ENCODE measurements around the gene FOXJ3.

Gene FOXJ3

DNA sequence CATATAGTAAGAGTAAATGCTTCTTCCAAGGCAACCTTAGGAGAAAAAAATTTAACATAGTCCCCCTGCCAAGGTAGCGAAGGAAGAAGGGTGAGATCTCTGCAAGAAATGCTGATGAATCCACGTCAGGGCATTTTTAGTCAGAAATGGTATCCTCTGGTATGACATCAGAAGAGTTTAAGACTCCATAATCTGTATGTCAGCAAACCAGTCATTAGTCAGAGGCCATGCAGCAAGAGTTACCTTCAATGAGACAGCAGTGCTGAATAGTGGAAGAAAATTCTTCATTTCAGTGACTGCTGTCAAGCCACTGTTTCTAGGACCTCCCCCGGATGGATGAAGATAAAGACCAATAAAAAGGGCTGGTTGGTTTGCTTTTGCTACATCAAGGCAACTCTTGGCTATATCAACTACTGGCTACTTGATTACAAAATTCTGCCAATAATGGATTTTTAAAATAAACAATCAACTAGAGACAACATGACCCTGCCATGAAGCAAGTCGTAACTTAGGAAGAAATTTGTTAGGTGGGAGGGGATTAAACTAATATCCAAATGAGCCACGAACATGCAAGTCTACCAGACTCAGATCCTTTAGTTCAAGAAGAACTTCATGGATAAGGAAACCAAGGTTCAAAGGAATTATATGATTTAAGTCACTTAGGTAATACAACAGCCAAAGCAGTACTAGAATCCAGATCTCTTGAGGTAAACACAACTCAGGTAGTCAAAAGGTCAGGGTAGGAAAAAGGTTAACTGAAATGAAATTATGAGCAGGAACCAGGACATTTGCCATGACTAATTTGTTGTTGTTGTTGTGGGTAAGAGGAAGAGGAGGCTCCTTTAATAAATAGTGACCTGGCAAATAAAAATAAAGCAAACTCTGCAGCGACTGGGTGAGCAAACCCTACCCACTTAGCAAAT lies 144.8 kb downstream of the FOXJ3 start:
- no peak for DNase-seq (ENCODE audit: low read depth)

DNA sequence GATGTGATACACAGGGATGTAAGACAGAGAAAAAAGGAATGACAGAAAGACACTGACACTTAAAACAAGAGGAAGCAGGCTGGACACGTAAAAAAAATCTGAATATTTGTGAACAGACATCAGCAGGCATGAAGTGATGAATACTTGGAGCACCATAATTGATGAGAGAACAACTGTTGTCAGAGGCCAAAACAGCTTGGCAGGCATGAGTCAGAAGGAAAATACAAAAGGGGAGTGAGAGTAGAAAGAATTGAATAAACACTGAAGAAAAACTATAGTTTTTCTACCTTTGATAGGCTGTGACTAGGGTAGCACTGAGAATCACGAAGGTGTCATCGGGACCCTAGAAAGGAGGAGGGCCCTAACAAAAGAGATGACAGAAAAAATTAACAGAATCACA lies 148.9 kb downstream of the FOXJ3 start:
- DNase-seq (ENCODE audit: low read depth), result no peak

DNA sequence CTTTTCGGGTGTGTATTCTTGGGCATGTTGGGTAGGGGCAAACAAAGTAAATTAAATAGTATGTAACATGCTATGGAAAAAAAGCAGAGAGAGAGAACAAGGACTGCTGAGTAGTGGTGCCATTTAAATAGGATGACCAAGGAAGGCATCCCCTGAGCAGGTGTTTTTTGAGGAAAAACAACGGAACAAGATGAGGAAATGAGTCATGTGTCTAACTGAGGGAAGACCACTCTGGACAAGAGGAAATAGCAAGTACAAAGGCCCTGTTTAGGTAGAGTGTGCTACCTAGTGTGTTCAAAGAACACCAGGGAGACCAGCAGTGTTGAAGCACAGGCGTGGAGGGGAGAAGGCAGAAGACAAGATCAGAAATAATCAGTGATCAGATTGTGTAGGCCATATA lies 150.4 kb downstream of the FOXJ3 start:
- DNase-seq (ENCODE audit: low read depth), result no peak

DNA sequence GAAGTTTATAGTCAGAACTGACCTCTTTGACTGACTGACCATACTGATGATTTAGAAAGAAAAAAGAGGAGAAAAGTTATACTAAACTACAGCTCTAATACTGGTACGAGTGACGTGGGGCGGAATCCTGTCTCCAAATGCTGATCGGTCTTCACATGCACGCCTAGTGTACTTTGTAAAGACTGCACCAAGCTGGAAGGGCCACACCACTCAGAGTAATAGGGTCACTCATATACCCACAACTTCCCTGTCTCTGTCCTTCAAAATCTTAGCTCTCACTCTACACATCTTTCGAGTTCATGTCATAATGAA lies 151.1 kb downstream of the FOXJ3 start:
- no peak for DNase-seq (ENCODE audit: low read depth)

DNA sequence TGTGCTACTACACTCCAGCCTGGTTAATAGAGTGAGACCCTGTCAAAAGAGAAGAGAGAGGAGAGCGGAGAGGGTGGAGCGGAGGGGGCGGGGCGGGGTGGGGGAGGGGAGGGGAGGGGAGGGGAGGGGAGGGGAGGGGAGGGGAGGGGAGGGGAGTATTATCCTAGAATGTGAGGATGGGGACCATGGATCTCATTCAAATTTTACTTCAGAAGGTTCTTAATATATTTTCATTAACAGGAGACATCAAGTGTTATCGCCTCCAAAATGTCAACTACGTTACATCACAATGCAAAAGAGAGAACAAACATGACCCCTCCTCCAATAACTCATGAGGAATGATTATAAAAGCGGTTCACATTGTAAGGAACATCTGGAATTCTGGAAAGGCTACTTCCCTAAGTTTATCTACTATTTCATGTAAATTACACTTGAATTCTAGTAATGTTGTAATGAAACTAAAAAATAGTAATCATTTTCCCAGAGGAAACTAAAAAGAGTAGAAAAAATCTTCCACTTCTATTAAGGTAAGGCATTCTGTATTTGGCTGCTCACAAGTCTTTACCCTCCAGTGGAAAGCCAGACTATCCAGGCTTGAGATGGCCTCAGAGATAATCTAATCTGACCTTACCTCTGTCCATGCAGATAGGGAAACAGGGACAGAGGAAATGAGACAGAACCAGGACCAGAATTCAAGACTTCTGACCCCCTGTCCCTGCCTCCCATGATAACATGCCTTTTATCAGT lies 151.7 kb downstream of the FOXJ3 start:
- DNase-seq (ENCODE audit: low read depth), result no peak

DNA sequence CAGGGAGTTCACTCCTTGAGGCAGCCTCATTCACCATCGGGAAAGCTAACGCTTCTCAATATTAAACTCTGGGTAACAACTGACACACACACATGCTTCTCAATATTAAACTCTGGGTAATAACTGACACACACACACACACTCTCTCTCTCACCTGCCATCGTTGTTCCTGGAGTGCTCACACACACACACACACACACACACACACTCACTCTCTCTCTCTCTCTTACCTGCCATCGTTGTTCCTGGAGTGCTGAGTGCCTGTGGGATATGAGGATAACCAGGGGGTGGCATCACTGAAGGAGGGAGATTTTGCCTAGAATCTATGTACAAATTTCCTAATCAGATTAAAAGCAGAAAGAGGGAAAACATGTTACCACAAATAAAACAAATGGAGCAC lies 153.3 kb downstream of the FOXJ3 start:
- DNase-seq (ENCODE audit: low read depth), result no peak

DNA sequence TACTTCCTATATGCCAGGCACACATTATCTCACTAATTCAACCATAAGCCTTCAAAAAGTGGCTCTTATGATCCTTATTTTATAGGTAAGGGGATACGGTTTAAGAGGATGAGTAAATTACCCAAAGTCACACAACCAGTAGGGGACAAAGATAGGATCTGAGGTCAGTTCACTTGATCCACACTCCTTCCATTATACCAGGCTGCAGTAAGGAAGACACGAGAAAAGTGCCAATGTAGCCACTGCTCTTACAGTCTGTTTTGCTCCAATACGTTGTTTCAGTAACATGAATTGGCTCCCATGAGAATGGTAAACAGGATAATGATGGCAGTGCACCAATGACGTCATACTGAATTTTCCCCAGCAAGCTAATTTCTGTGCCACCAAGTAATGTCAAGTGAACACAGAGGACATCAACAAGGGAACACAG lies 155.1 kb downstream of the FOXJ3 start:
- no peak for DNase-seq (ENCODE audit: low read depth)

DNA sequence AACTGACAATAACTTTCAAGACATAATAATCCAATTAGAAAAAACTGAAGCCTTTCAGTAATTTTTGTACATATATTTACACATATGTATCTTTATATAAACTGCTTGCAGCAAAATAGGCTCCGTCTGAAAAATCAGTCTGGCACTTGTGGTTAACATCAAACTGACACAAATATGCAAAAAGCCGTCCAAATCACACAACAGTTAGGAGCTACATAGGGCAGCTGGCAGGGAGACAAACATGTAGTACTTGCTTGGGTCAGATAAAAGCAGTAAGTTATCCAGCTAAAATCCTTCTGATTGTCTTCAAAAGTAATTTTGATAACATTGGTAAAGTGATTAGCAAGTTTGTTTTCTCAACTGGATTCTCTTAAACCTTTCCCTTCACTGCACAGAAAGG lies 155.8 kb downstream of the FOXJ3 start:
- no peak for DNase-seq (ENCODE audit: low read depth)

DNA sequence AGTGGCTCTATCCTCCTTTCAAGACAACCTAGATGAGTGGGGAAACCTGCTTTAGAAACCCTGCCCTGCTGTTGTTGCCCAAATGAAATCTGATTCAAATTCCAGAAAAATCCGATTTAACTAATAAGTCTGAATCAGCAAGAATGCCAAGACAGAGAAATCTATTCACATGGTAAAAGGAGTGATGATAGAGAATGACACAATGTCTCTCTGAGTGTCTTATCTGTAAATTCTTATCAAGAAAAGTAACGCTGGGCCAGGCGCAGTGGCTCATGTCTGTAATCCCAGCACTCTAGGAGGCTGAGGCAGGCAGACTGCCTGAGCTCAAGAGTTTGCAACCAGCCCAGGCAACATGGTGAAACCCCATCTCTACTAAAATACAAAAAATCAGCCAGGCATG lies 156.8 kb downstream of the FOXJ3 start:
- DNase-seq (ENCODE audit: low read depth), result no peak

DNA sequence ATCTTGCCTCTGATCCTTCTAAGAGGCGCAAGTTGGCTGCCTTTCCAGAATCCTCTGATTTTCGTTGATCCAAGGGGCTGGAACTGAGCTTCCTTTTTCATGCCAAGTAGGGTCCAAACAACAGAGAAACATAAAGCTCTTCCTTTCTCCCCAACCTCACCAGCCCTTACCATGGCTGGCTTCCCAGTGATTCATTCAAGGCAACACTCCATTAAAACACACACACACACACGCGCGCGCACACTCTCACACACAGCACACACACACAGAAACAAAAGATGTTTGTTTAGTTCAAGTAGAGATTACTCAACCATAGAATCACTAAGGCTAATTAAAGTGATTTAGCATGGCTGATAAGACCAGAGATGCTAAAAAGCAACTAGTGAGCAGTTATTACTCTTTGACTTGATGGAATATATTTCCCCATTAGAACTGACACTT lies 157.5 kb downstream of the FOXJ3 start:
- DNase-seq (ENCODE audit: low read depth), result no peak

DNA sequence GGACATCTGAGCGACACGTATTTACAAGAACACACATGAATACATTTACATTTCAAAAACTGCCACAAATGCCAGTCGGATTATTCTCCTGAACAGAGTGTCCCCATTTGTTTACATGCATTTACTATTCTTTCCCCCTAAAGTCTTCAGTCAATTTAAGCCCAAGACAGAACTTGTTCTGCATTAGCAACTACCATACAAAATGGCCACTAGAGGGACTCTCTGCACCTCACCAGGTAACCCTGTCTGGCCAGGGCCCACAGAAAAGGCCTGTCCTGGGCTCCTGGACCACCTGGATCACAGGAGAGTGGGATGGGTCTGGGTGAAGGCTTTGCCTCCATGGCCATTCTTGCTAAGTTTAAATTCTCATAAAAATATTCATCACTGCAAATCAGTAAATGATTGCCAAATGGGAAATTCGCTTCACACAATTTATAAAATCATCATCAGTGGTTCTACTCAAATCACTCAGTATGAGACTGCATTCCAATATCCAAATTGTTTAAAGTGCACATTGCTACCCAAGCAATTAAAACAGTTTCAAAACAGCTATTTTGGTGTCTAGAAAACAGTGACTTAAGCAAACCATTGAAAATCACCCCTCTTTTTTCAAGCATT lies 158.0 kb downstream of the FOXJ3 start:
- no peak for DNase-seq (ENCODE audit: low read depth)

DNA sequence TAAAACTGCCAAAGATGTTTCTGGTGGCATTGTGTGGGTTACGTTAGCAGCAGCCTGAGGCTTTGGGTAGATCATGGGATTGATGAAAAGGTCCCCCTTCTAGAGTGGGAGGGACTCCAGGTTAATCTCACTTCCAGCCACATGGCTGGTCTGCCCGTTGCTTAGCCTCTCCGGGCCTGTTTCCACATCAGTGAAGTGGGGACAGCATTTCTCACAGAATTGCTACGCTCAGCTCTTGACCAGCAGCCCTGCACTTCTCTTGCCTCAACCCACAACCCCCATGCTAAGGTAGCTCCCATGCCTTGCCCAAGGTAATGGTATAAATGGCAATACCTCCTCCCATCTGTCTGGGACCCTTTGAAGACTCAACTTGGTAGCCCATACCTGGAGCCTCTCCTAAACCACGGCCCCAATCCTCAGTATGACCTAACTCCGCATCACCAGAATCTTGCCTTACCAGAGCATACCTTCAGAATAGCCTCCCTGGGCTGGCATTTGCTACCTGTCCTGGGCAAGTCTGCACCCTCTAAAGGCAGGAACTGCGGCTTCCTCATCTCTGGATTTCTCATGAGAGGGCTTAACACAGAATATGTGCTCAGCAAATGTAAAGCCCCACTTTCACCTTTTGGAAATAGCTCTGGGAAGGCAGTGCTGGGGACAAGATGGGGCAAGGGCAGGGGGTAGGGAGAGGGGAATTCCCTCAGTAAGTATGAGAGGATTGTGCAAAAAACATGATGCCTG lies 159.6 kb downstream of the FOXJ3 start:
- DNase-seq (ENCODE audit: low read depth), result no peak

DNA sequence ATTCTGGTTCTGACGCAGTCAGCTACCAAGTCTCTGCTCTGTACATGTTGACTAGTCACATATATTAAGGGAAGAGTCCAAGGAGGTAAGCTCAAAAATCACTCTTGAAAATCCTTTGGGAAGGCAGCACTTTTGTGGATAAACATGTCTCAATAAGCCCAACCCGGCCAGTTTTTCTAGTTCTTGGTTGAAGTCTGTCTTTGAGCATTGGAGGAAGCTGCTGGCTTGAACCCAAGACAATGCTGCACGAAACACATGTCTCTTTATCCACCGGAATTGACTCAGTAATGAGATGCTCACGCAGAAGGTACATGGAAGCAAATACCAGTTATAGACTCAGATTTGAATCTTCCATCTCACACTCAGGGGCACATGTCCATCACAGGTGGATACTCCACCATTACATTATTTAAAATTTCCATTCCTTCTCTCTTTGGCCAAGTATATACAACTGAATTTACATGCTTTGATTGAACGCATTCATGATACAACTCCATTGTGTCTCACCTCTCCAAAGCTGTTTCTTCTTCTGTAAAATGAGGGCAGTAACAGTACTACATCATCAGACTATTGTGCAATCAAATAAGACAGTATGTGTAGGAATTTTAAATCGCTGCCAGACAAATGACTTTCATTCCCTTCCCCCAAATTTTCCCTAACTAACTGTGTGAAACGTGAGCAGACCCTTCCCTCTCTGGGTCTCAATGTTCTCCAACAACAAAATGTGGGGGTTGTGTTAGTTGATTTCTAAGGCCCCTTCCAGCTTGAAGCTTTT lies 160.9 kb downstream of the FOXJ3 start:
- no peak for DNase-seq (ENCODE audit: low read depth)

DNA sequence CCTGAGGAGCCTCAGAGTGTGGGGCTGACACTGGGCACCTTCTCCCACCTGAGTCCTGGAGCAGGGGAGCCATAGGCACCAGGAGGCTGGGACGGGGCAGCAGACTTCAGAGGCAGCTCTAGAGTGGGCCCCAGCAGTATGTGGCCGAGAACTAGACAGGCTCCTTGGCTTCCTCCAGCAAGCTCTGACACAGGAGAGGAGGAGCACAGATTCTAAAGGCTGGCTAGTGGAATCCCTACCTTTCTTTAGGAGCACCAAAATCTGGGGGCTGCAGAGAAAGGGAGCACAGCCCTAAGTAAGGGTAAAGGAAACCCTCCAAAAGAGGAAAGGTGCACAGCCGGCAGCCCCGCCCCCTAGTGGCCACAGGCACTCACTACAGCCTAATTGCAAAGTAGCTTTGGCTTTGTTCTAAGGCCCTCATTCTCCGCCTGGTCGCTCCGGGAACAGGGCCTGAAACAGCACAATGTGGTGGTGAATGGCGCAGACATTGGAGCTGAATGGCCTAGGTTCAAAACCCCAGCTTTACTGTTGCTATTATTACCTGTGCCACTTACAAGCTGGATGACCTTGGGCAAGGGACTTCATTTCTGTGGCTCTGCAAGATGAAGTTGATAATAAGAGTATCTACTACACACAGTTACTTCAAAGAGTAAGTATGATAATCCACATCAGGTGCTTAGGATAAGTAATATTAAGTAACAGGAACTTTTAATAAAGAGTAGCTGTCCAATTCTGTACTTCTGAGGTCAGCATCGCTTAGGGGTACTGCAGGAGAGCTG lies 161.7 kb downstream of the FOXJ3 start:
- DNase-seq (ENCODE audit: low read depth), result no peak

DNA sequence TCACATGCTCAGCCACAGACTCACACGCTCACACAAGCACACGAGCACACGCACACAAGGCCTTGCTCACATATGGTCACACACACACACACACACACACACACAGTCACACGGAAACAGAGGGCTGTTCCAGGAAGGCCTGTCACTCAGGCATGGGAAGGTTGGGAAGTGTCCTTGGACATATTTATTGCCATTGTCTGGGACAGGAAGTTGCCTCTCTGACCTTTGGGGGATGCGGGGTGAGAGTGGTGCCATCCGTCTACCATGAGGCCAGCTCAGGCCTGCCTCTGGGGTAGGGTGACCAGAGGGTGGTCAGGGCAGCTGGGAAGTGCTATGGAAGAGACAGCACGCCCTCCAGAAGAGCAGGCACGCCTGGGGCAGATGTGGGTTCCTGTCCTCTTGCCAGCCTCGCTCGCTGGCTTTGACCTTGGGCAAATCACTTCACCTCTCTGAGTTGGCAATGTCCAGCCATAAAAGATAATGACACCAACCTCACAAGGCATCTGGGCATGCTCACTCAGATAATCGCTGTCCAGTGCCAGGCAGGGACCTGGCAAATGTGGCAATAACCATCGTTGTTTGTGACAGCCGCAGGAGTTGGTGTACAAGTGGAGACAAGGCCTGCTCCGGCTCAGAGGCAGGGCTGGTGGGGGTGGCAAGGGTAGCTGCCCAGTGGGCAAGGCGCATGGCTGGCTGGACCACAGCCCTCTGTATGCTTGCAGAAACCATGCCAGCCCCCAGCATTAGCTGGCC lies 162.5 kb downstream of the FOXJ3 start:
- DNase-seq (ENCODE audit: low read depth), result no peak

DNA sequence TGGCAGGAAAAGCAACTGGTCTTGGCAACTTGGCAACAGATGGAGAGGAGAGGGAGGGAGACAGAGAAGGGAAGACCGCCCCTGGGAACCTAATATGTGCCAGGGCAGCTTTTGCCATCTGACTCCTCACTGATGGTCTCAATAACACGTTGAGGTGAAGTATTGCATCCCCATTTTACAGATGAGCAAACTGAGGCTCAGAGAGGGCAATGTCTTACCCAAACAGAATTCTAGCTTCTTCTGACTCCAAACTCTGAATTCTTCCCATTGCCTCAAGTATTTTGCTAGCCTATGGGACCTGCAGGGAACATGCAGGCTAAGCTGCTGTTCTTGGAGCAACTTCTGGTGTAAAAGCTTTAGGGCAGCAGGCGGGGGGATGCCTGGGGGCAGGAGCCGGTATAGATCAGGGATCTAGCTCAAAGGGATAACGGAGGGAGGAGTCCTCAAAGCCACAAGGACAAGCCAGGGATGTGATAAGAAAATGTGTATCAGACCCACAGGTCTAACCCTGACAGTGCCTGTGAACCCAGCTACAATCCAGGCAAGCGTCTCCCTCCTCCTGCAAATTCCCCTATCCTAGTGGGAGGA lies 163.3 kb downstream of the FOXJ3 start:
- no peak for DNase-seq (ENCODE audit: low read depth)

DNA sequence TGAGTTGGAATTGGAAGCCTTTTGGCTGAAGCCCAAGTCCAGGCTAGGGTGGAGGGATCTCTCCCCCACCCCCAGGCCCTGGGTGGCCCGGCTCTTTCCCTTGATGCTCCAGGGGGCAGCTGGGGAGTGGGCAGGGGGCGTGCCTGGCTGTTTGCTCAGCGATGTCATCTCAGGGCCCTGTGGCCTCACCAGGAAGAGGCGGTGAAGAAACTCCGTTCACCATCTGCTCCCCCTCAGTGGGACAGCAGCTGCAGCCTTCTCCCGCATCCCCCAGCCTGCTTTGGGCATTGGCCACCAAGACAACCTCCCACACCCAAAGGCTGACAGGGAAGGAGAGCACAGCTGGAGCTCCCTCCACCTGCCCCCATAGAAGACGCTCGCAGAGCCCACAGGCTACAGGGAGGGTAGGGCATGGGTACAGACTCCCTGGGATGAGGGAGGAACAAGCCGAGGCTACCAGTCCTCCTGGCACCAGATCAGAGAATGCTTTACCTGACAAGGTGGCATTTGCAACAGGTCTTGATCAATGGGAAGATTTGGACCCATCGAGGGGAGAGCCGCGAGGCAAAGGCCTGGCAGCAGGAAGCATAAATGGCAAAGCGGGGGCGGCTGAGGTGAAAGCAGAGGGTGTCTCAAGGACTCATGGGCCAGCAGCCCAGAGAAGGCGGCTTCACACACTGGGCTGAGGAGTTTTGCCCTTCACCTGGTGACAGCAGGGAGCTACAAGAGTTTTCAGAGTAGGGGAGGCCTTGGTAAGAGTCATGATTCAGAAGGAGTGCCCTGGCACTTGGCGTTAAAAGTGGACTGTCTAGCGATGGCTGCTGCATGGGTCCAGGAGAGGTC lies 164.0 kb downstream of the FOXJ3 start:
- no peak for DNase-seq (ENCODE audit: low read depth)

DNA sequence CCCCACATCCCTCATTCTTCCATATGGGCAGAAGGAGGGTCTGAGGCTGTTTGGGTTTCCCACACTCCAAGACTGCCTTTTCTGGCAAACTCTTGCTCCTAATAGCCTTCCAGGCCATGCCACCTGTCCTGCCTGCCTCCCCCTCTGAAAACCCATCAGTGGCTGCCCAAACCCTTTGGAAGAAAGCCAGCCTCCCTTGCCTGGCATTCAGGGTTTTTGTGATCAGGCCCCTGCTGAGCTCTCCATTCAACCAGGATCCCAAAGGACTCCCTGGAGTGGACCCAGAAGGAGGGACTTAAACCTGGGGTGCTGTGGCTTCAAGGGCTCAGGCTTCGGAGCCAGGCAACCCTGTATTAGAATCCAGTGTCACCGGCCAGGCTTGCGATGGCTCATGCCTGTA lies 166.3 kb downstream of the FOXJ3 start:
- no peak for DNase-seq (ENCODE audit: low read depth)

DNA sequence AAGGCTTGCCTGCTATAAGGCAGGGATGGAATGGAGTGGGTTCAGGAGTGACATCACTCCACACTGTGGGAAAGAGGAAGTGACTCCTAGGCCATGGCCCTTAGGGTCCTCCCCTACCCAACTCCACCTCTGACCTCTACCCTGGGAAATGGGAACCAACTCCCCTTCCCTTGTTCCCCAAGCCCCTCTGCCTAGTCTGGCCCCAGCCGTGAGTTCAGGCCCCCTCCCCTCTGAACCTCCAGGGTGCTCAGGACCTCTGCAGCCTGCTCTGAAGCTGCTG lies 166.7 kb downstream of the FOXJ3 start:
- DNase-seq (ENCODE audit: low read depth), result no peak
